ENCODE data around the gene SLC25A43.
"Not testable (repeated sequence)": the region's sequence is repeated elsewhere in the genome, so short reads cannot be mapped to it uniquely, and the experiment has no call there.

- not testable (repeated sequence) for TF ChIP-seq EZH2 (IDR thresholded peaks at IDR 0.05; ENCODE audit: insufficient read depth, poor library complexity, severe bottlenecking); EZH2phosphoT487 (IDR thresholded peaks at IDR 0.05; ENCODE audit: insufficient read depth, low read depth)
Measured at GRCh38 chrX:119493851-119494495, 94.8 kb downstream of the SLC25A43 start.
